ENCODE measurements around the gene KMT2A. TPM values are rescaled to one million over a fixed set of nuclear protein-coding genes. Genes with fewer than 3 reads are reported as not detected.

The KMT2A gene
- total and polyA plus RNA-seq, 2 experiments from 2014 or later = 34.3 to 72.2 TPM

DNA sequence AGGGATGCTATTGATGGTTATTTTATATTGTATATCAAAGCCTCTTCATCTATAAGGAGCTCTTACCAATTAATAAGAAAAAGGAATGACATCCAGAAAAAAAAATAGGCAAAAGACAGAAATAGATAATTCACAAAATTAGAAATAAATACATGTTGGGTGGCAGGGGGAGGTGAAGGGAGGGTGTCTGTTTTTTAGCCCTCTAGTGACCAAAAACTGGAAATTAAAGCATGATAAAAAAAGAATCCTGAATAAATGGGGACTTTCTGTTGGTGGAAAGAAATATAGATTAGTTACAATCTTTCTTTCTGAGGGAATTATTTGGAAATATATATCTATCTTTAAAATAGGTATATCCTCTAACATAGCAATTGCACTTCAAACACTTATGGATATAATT is 49.0 kb downstream of the KMT2A start:
- DNase-seq (ENCODE audit: low spot score) = no peak
- H3K36me3 Mint-ChIP-seq (ENCODE audit: low read depth) = peaks cover 83% of the 10 kb centered on the region

More for the DNA sequence above, 49.0 kb downstream of the KMT2A start:
- Histone ChIP-seq H3F3A (replicated peaks; ENCODE audit: low read depth) (peaks cover 5% of the 10 kb centered on the region; the same call in 1 of the 2 replicates), H3K4me2 (no peak overlapping the region), H3K4me3 (no peak overlapping the region), H3K79me2 (replicated peaks; ENCODE audit: insufficient read depth) (no peaks in the 10 kb centered on the region), H3K27ac (ENCODE audit: low read depth) (no peak overlapping the region), H3K4me1 (ENCODE audit: insufficient read depth) (no peaks in the 10 kb centered on the region), H4K20me1 (replicated peaks; ENCODE audit: insufficient read depth) (peaks cover 14% of the 10 kb centered on the region; the same call in 1 of the 2 replicates), H3K9me2 (ENCODE audit: insufficient read depth) (no peaks in the 10 kb centered on the region), H2AFZ (no peak overlapping the region), H3K36me3 (ENCODE audit: insufficient read depth) (peaks cover 60% of the 10 kb centered on the region), H3K27me3 (ENCODE audit: insufficient read depth) (no peaks in the 10 kb centered on the region)
- H3K9me3 Mint-ChIP-seq = no peaks in the 10 kb centered on the region
- no peak overlapping the region for H3K4me3 Mint-ChIP-seq
- no peak for TF ChIP-seq ZNF462 (CRISPR knock-in tag; IDR thresholded peaks at IDR 0.05)
- no peak for TF ChIP-seq EZH2 (IDR thresholded peaks at IDR 0.05; ENCODE audit: low read depth, unreplicated experiment)
- H3K27me3 Mint-ChIP-seq (ENCODE audit: insufficient read depth, low read depth, poor library complexity) = no peaks in the 10 kb centered on the region
- no peaks in the 10 kb centered on the region for H3K4me1 Mint-ChIP-seq
- no peak for ATAC-seq
- H3K27ac Mint-ChIP-seq = no peak overlapping the region
